GM12873 (cell line): ENCODE results near the gene CREBL2.

Source experiments
- CTCF ChIP-seq: IDR thresholded peaks from 2 replicates; pipeline ENCODE4 v1.5.1; 2012; ENCODE audit warnings: low read depth, mild to moderate bottlenecking, moderate library complexity, low read length, control low read depth; ENCODE audit not compliant: insufficient read depth; ENCODE audit errors: missing control alignments

CREBL2 gene

GRCh38 chr12:12630850-12631249 is 19.2 kb downstream of the CREBL2 start:
- no peak for TF ChIP-seq CTCF

GRCh38 chr12:12635651-12636050 is 24.0 kb downstream of the CREBL2 start:
- no peak for TF ChIP-seq CTCF

- TF ChIP-seq CTCF = no peak
These were observed 25.0 kb downstream of the CREBL2 start for GRCh38 chr12:12636641-12637040.

GRCh38 chr12:12641650-12642049 is 30.0 kb downstream of the CREBL2 start:
- no peak for TF ChIP-seq CTCF

- TF ChIP-seq CTCF = no peak
These were observed 31.2 kb downstream of the CREBL2 start for GRCh38 chr12:12642916-12643315.

GRCh38 chr12:12645485-12645884 is 33.8 kb downstream of the CREBL2 start:
- TF ChIP-seq CTCF = peak; percentile 65

- TF ChIP-seq CTCF = no peak
These were observed 34.9 kb downstream of the CREBL2 start for GRCh38 chr12:12646483-12647072.
